HFF-Myc (cell line): ENCODE measurements around the gene CPSF4L.

Source experiments
- DNase-seq: peaks from one replicate; pipeline ENCODE4 v3.0.0-alpha.2; 2011; ENCODE audit warnings: low read depth; ENCODE audit errors: extremely low read depth
- H3K4me3 ChIP-seq: replicated peaks from 2 replicates; pipeline ENCODE4 v1.5.1; 2011; ENCODE audit warnings: low read depth, mild to moderate bottlenecking, control low read depth, low read length
- CTCF ChIP-seq: IDR thresholded peaks from 2 replicates; pipeline ENCODE4 v1.5.1; 2012; ENCODE audit warnings: mild to moderate bottlenecking, low read depth, low read length, control low read depth; ENCODE audit errors: missing control alignments

Gene CPSF4L

GRCh38 chr17:73284354-73284753, 22.7 kb upstream of the CPSF4L start:
- TF ChIP-seq CTCF = no peak
- no peak for DNase-seq
- no peak overlapping the region for H3K4me3 ChIP-seq

GRCh38 chr17:73283841-73284282, 22.2 kb upstream of the CPSF4L start:
- DNase-seq = no peak
- no peak overlapping the region for H3K4me3 ChIP-seq
- TF ChIP-seq CTCF = no peak

GRCh38 chr17:73283250-73283649, 21.6 kb upstream of the CPSF4L start:
- no peak for TF ChIP-seq CTCF
- no peak overlapping the region for H3K4me3 ChIP-seq
- no peak for DNase-seq

DNA sequence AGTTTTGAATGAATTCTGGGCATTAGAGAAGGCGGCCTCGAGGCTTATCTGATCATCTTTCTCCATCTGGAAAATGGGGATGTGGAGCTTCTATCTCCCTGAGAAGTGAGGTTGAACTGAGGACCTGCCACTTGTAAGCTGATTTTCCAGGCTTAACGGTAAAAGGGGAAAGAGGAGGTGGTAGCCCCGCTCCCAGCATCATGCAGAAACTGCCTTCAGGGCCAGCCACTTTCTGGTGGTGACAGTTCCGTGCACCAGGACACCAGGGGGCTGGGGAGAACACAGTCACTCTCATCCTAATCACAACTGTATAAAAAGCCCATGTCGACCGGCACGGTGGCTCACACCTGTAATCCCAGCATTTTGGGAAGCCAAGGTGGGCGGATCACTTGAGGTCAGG, 20.9 kb upstream of the CPSF4L start:
- H3K4me3 ChIP-seq = no peak overlapping the region
- no peak for DNase-seq
- TF ChIP-seq CTCF = no peak

DNA sequence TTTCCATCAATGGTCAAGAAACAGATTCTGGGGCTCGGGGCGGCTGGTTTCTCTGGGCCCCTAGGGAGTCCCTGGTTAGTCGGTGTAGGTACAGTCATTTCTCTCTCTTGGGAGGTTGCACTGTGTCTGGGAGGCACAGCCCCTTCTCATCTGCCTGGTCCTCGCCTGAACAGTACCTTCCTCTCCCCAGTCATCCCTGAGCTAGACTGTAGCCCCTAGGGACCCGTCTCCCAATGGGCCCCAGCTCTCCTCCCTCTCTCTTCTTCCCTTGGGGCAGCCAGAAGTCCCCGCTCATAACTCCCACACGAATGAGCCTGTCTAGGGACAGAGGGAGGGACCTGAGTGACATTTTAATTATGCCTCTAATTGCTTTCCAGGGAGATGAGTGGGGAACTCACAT, 20.2 kb upstream of the CPSF4L start:
- no peak for DNase-seq
- no peak for TF ChIP-seq CTCF
- no peak overlapping the region for H3K4me3 ChIP-seq

GRCh38 chr17:73280191-73280590, 18.5 kb upstream of the CPSF4L start:
- TF ChIP-seq CTCF = no peak
- no peak for DNase-seq
- H3K4me3 ChIP-seq = no peak overlapping the region

DNA sequence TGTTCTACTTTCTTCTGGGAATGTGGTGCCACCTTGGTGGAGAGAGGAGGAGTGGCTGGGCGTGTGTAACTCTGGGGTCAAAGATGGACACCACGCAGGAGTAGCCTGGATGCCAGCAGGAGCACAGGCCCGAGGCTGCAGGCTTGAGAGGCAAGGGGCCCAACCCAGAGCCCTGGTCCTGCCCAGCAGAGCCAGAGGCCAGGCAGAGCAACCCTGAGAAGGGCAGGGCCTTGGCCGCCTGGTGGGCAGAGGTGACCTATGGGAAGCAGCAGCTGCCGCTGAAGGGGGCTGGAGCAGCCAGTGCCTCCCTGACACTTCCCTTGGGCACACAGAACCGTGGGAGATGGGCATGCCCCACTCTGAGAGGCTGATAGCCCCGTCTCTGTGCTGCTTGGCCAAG, 18.0 kb upstream of the CPSF4L start:
- no peak overlapping the region for H3K4me3 ChIP-seq
- no peak for TF ChIP-seq CTCF
- no peak for DNase-seq
